ENCODE results near the gene TBCEL. TPM values are rescaled to one million over a fixed set of nuclear protein-coding genes. Genes with fewer than 3 reads are reported as not detected.

Gene TBCEL
- total and polyA plus RNA-seq, 2 donors (not counting 1 experiment from before 2014, with no cell fraction given) = 21.1 to 25.8 TPM

- no peak for DNase-seq (ENCODE audit: low read depth in 2 of 2)
- Histone ChIP-seq H3K9me3 (ENCODE audit: control insufficient read depth, insufficient read depth, low read depth, low read length) (no peaks in the 10 kb centered on the region), H2AFZ (ENCODE audit: low read length) (no peak overlapping the region), H3K27ac (ENCODE audit: insufficient read depth, low read length) (no peak overlapping the region), H4K20me1 (ENCODE audit: control insufficient read depth, extremely low read depth, insufficient read depth, low read length) (no peaks in the 10 kb centered on the region), H3K4me3 (replicated peaks in 1 of 4; ENCODE audit: control extremely low read depth in 1 of 4, insufficient read depth in 1 of 4, low read depth in 3 of 4, low read length in 4 of 4) (no peak overlapping the region), H3K27me3 (ENCODE audit: control insufficient read depth, insufficient read depth, low read length) (no peaks in the 10 kb centered on the region), H3K79me2 (ENCODE audit: control insufficient read depth, insufficient read depth, low read length) (no peaks in the 10 kb centered on the region), H3K4me2 (ENCODE audit: extremely low read depth, insufficient read depth, low read length) (no peak overlapping the region), H3K4me1 (ENCODE audit: control insufficient read depth, extremely low read depth, insufficient read depth, low read length) (no peaks in the 10 kb centered on the region), H3K9ac (ENCODE audit: insufficient read depth, low read length) (no peak overlapping the region), H3K36me3 (ENCODE audit: control insufficient read depth, insufficient read depth, low read length) (no peaks in the 10 kb centered on the region)
- TF ChIP-seq, protein P1, sequence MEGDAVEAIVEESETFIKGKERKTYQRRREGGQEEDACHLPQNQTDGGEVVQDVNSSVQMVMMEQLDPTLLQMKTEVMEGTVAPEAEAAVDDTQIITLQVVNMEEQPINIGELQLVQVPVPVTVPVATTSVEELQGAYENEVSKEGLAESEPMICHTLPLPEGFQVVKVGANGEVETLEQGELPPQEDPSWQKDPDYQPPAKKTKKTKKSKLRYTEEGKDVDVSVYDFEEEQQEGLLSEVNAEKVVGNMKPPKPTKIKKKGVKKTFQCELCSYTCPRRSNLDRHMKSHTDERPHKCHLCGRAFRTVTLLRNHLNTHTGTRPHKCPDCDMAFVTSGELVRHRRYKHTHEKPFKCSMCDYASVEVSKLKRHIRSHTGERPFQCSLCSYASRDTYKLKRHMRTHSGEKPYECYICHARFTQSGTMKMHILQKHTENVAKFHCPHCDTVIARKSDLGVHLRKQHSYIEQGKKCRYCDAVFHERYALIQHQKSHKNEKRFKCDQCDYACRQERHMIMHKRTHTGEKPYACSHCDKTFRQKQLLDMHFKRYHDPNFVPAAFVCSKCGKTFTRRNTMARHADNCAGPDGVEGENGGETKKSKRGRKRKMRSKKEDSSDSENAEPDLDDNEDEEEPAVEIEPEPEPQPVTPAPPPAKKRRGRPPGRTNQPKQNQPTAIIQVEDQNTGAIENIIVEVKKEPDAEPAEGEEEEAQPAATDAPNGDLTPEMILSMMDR (conservative IDR thresholded peaks at IDR 0.05 in 1 of 2, IDR thresholded peaks at IDR 0.05 in 1 of 2; ENCODE audit: low read depth in 1 of 2, low read length in 2 of 2) = no peak
- no peak for TF ChIP-seq EZH2 (IDR thresholded peaks at IDR 0.05; ENCODE audit: low read length, missing control alignments)
These were observed 28.7 kb upstream of the TBCEL start for GRCh38 chr11:120995184-120995583.

DNA sequence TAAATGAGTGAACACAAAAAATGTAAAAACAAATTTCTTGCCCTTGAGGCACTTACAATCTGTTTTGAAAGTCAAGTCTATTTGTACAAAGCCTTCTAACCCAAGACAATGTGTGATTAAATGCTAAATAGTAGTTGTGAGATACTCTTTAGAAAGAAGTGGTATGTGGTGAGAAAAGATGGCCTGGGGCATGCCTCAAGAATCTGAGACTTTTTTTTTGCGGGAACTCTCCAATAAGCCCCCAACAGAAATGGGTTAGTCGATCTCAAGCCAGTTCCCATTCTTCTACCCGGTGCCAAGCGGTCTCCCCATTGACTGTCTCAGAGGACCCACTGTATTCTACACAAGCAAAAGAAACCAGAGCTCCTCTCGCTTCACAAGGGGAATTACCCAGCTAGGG lies 26.9 kb upstream of the TBCEL start:
- no peak overlapping the region for H3K27ac ChIP-seq (ENCODE audit: insufficient read depth, low read length)
- no peaks in the 10 kb centered on the region for H3K27me3 ChIP-seq (ENCODE audit: control insufficient read depth, insufficient read depth, low read length)
- no peaks in the 10 kb centered on the region for H3K79me2 ChIP-seq (ENCODE audit: control insufficient read depth, insufficient read depth, low read length)
- H3K4me3 ChIP-seq (replicated peaks in 1 of 4; ENCODE audit: control extremely low read depth in 1 of 4, insufficient read depth in 1 of 4, low read depth in 3 of 4, low read length in 4 of 4) = no peak overlapping the region
- no peaks in the 10 kb centered on the region for H3K9me3 ChIP-seq (ENCODE audit: control insufficient read depth, insufficient read depth, low read depth, low read length)
- no peak overlapping the region for H3K9ac ChIP-seq (ENCODE audit: insufficient read depth, low read length)
- no peaks in the 10 kb centered on the region for H3K36me3 ChIP-seq (ENCODE audit: control insufficient read depth, insufficient read depth, low read length)
- H4K20me1 ChIP-seq (ENCODE audit: control insufficient read depth, extremely low read depth, insufficient read depth, low read length) = no peaks in the 10 kb centered on the region
- no peak for DNase-seq (ENCODE audit: low read depth in 2 of 2)
- TF ChIP-seq, protein P1 (conservative IDR thresholded peaks at IDR 0.05 in 1 of 2, IDR thresholded peaks at IDR 0.05 in 1 of 2; ENCODE audit: low read depth in 1 of 2, low read length in 2 of 2) = no peak
- no peak for TF ChIP-seq EZH2 (IDR thresholded peaks at IDR 0.05; ENCODE audit: low read length, missing control alignments)
- H2AFZ ChIP-seq (ENCODE audit: low read length) = no peak overlapping the region
- H3K4me1 ChIP-seq (ENCODE audit: control insufficient read depth, extremely low read depth, insufficient read depth, low read length) = no peaks in the 10 kb centered on the region
- no peak overlapping the region for H3K4me2 ChIP-seq (ENCODE audit: extremely low read depth, insufficient read depth, low read length)

- Histone ChIP-seq H3K9ac (ENCODE audit: insufficient read depth, low read length) (no peak overlapping the region), H2AFZ (ENCODE audit: low read length) (no peak overlapping the region), H3K27me3 (ENCODE audit: control insufficient read depth, insufficient read depth, low read length) (no peaks in the 10 kb centered on the region), H3K36me3 (ENCODE audit: control insufficient read depth, insufficient read depth, low read length) (no peaks in the 10 kb centered on the region), H4K20me1 (ENCODE audit: control insufficient read depth, extremely low read depth, insufficient read depth, low read length) (no peaks in the 10 kb centered on the region), H3K79me2 (ENCODE audit: control insufficient read depth, insufficient read depth, low read length) (no peaks in the 10 kb centered on the region), H3K9me3 (ENCODE audit: control insufficient read depth, insufficient read depth, low read depth, low read length) (no peaks in the 10 kb centered on the region), H3K4me3 (replicated peaks in 1 of 4; ENCODE audit: control extremely low read depth in 1 of 4, insufficient read depth in 1 of 4, low read depth in 3 of 4, low read length in 4 of 4) (no peak overlapping the region), H3K4me2 (ENCODE audit: extremely low read depth, insufficient read depth, low read length) (no peak overlapping the region), H3K4me1 (ENCODE audit: control insufficient read depth, extremely low read depth, insufficient read depth, low read length) (no peaks in the 10 kb centered on the region), H3K27ac (ENCODE audit: insufficient read depth, low read length) (no peak overlapping the region)
- no peak for DNase-seq (ENCODE audit: low read depth in 2 of 2)
- no peak for TF ChIP-seq EZH2 (IDR thresholded peaks at IDR 0.05; ENCODE audit: low read length, missing control alignments)
- TF ChIP-seq, protein P1 (conservative IDR thresholded peaks at IDR 0.05 in 1 of 2, IDR thresholded peaks at IDR 0.05 in 1 of 2; ENCODE audit: low read depth in 1 of 2, low read length in 2 of 2) = no peak
These were observed 25.3 kb upstream of the TBCEL start for GRCh38 chr11:120998581-120998980.
